Caco-2 (cell line): ENCODE results near the gene PYGL. TPM values are rescaled to one million over a fixed set of nuclear protein-coding genes. Genes with fewer than 3 reads are reported as not detected.
"Not testable (repeated sequence)": the region's sequence is repeated elsewhere in the genome, so short reads cannot be mapped to it uniquely, and the experiment has no call there.

Source experiments
- BruUV-seq: library from RNA; stranded (reverse); fragments of 400-500 nt; replicated peaks from 2 replicates; lab custom pipeline; 2021; lab: Mats Ljungman, UMichigan
- CTCF ChIA-PET: fragments of 300-600 bp; sonication (Branson Sonifier 250); formaldehyde crosslinking; loops from one replicate; lab custom pipeline; 2022; ENCODE audit warnings: antibody characterized with exemption; lab: Charles Lee
- POLR2A ChIA-PET: fragments of 300-600 bp; sonication (Branson Sonifier 250); formaldehyde crosslinking; loops from one replicate; lab custom pipeline; 2022; ENCODE audit warnings: antibody characterized with exemption; lab: Charles Lee
- DNase-seq, 2 experiments: peaks; one replicate each; pipeline versions ENCODE4 v3.0.0 to v3.0.0-alpha.2; 2020 to 2022
- H3K27me3 ChIP-seq: replicated peaks from 2 replicates; pipeline ENCODE4 v1.6.0; 2011; ENCODE audit warnings: low read length; ENCODE audit not compliant: control insufficient read depth, insufficient read depth
- H3K36me3 ChIP-seq: 2 replicates; pipeline ENCODE4 v1.5.1; 2011; ENCODE audit warnings: low read length; ENCODE audit not compliant: control insufficient read depth, insufficient read depth
- H3K4me1 ChIP-seq: fragments of 250-450 bp; sonication (Bioruptor Pico); 2 replicates; pipeline ENCODE4 v1.5.1; 2020; ENCODE audit warnings: mild to moderate bottlenecking
- H3K4me3 ChIP-seq: 2 replicates; pipeline ENCODE4 v1.5.1; 2011; ENCODE audit warnings: low read depth, mild to moderate bottlenecking, control low read depth, low read length
- H3K9me3 ChIP-seq: fragments of 250-450 bp; sonication (Bioruptor Pico); 2 replicates; pipeline ENCODE4 v1.5.1; 2020; ENCODE audit warnings: mild to moderate bottlenecking, moderate library complexity
- H3K27ac Mint-ChIP-seq: one replicate; pipeline ENCODE4 v1.8.0; 2022; ENCODE audit warnings: mixed read lengths; ENCODE audit not compliant: unreplicated experiment
- H3K27me3 Mint-ChIP-seq: one replicate; pipeline ENCODE4 v1.8.0; 2022; ENCODE audit warnings: mixed read lengths; ENCODE audit not compliant: insufficient read depth, unreplicated experiment
- H3K36me3 Mint-ChIP-seq: one replicate; pipeline ENCODE4 v1.8.0; 2022; ENCODE audit warnings: mild to moderate bottlenecking, mixed read lengths; ENCODE audit not compliant: insufficient read depth, unreplicated experiment
- H3K4me1 Mint-ChIP-seq: one replicate; pipeline ENCODE4 v1.8.0; 2022; ENCODE audit warnings: low read depth, mixed read lengths; ENCODE audit not compliant: unreplicated experiment
- H3K4me3 Mint-ChIP-seq: one replicate; pipeline ENCODE4 v1.8.0; 2022; ENCODE audit warnings: mild to moderate bottlenecking, moderate library complexity, mixed read lengths; ENCODE audit not compliant: unreplicated experiment
- H3K9me3 Mint-ChIP-seq: one replicate; pipeline ENCODE4 v1.8.0; 2022; ENCODE audit warnings: mixed read lengths; ENCODE audit not compliant: unreplicated experiment
- intact Hi-C: fragments of 100-400 bp; cut with micrococcal nuclease; formaldehyde crosslinking; loops from one replicate; pipeline ENCODE4 v1.10.0; 2022; ENCODE audit not compliant: unreplicated experiment
- total RNA-seq: library from RNA; stranded (reverse); gene quantifications from 2 replicates; pipeline ENCODE4 v1.2.3, GENCODE V29; 2022
- TF ChIP-seq, protein P1 (sequence below), 2 experiments: fragments of 200-600 bp in 1 of 2; IDR thresholded peaks; 1 replicate in 1 of 2; 2 replicates in 1 of 2; pipeline versions ENCODE4 v1.5.1 to v1.8.0; 2011 to 2022; ENCODE audit warnings: antibody characterized with exemption in 1 of 2, control low read depth in 1 of 2, inconsistent platforms in 1 of 2, low read depth in 1 of 2, low read length in 1 of 2, mild to moderate bottlenecking in 1 of 2, moderate library complexity in 1 of 2; ENCODE audit not compliant: insufficient read depth in 1 of 2, severe bottlenecking in 1 of 2, unreplicated experiment in 1 of 2

Gene PYGL
- total RNA-seq, 1 experiment from 2014 or later: 98.1 TPM

GRCh38 chr14:50901361-50901760 is 42.9 kb downstream of the PYGL start:
- no TSS peak for BruUV-seq

GRCh38 chr14:50897658-50898175 is 46.6 kb downstream of the PYGL start:
- Mint-ChIP-seq H3K4me1 (no peaks in the 10 kb centered on the region), H3K27ac (no peak overlapping the region), H3K27me3 (no peaks in the 10 kb centered on the region), H3K4me3 (no peak overlapping the region), H3K36me3 (no peaks in the 10 kb centered on the region), H3K9me3 (no peaks in the 10 kb centered on the region)
- H3K4me3 ChIP-seq: no peak overlapping the region
- no peak for DNase-seq
- TF ChIP-seq, protein P1, sequence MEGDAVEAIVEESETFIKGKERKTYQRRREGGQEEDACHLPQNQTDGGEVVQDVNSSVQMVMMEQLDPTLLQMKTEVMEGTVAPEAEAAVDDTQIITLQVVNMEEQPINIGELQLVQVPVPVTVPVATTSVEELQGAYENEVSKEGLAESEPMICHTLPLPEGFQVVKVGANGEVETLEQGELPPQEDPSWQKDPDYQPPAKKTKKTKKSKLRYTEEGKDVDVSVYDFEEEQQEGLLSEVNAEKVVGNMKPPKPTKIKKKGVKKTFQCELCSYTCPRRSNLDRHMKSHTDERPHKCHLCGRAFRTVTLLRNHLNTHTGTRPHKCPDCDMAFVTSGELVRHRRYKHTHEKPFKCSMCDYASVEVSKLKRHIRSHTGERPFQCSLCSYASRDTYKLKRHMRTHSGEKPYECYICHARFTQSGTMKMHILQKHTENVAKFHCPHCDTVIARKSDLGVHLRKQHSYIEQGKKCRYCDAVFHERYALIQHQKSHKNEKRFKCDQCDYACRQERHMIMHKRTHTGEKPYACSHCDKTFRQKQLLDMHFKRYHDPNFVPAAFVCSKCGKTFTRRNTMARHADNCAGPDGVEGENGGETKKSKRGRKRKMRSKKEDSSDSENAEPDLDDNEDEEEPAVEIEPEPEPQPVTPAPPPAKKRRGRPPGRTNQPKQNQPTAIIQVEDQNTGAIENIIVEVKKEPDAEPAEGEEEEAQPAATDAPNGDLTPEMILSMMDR (IDR thresholded peaks at IDR 0.05; ENCODE audit: insufficient read depth in 1 of 2, low read depth in 1 of 2, low read length in 1 of 2, severe bottlenecking in 1 of 2, unreplicated experiment in 1 of 2): no peak
- H3K4me1 ChIP-seq: no peaks in the 10 kb centered on the region
- BruUV-seq: no TSS peak
- H3K27me3 ChIP-seq: no peaks in the 10 kb centered on the region
- intact Hi-C loops: no loop called here
- H3K36me3 ChIP-seq: no peaks in the 10 kb centered on the region
- H3K9me3 ChIP-seq: no peaks in the 10 kb centered on the region
- CTCF ChIA-PET: no interaction called here
- POLR2A ChIA-PET: no interaction called here

More at GRCh38 chr14:50901361-50901760, 42.9 kb downstream of the PYGL start:
- Mint-ChIP-seq H3K4me3 (no peak overlapping the region), H3K4me1 (no peaks in the 10 kb centered on the region), H3K36me3 (no peaks in the 10 kb centered on the region), H3K27ac (no peak overlapping the region), H3K9me3 (no peaks in the 10 kb centered on the region), H3K27me3 (no peaks in the 10 kb centered on the region)
- Histone ChIP-seq H3K4me1 (no peaks in the 10 kb centered on the region), H3K4me3 (no peak overlapping the region), H3K36me3 (no peaks in the 10 kb centered on the region), H3K9me3 (no peaks in the 10 kb centered on the region), H3K27me3 (no peaks in the 10 kb centered on the region)
- TF ChIP-seq, protein P1 (IDR thresholded peaks at IDR 0.05; ENCODE audit: insufficient read depth in 1 of 2, low read depth in 1 of 2, low read length in 1 of 2, severe bottlenecking in 1 of 2, unreplicated experiment in 1 of 2): no peak
- CTCF ChIA-PET: no interaction called here
- intact Hi-C loops: no loop called here
- DNase-seq: no peak
- POLR2A ChIA-PET: no interaction called here

DNA sequence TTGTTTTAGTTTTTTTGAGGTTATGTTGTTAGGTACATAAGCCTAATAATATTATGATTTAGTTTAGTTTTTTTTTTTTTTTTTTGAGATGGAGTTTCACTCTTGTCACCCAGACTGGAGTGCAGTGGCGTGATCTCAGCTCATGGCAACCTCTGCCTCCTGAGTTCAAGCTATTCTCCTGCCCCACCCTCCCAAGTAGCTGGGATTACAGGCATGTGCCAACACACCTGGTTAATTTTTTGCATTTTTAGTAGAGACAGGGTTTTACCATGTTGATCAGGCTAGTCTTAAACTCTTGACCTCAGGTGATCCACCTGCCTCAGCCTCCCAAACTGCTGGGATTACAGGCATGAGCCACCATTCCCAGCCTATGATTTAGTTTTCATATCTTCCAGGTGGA is 47.3 kb downstream of the PYGL start:
- intact Hi-C loops: not testable (repeated sequence)

GRCh38 chr14:50896421-50896820 is 47.9 kb downstream of the PYGL start:
- H3K4me3 Mint-ChIP-seq, DNase-seq, CTCF ChIA-PET, H3K9me3 ChIP-seq, H3K4me1 ChIP-seq, H3K36me3 ChIP-seq, intact Hi-C loops, H3K27me3 Mint-ChIP-seq, H3K4me3 ChIP-seq, H3K9me3 Mint-ChIP-seq, H3K4me1 Mint-ChIP-seq, H3K27me3 ChIP-seq, POLR2A ChIA-PET, BruUV-seq, H3K27ac Mint-ChIP-seq, H3K36me3 Mint-ChIP-seq: not testable (repeated sequence)

More for the DNA sequence above, 47.3 kb downstream of the PYGL start:
- H3K4me1 ChIP-seq, H3K36me3 Mint-ChIP-seq, H3K36me3 ChIP-seq, H3K27me3 ChIP-seq, H3K4me3 Mint-ChIP-seq, CTCF ChIA-PET, H3K9me3 Mint-ChIP-seq, H3K27me3 Mint-ChIP-seq, POLR2A ChIA-PET, DNase-seq, BruUV-seq, H3K9me3 ChIP-seq, H3K27ac Mint-ChIP-seq, H3K4me3 ChIP-seq, H3K4me1 Mint-ChIP-seq: not testable (repeated sequence)
